K562 (cell line): ENCODE data around the gene PPARD. TPM values are rescaled to one million over a fixed set of nuclear protein-coding genes. Genes with fewer than 3 reads are reported as not detected.

Experiments
- ATAC-seq: fragments of 200-7000 bp; cut with Tn5 transposase; 3 replicates; pipeline ENCODE4 v1.9.1; 2020; ENCODE audit warnings: moderate library complexity
- BruUV-seq: library from RNA; stranded (reverse); fragments of 400-500 nt; replicated peaks from 2 replicates; lab custom pipeline; 2021; lab: Mats Ljungman, UMichigan
- CTCF ChIA-PET: fragments of 300-600 bp; formaldehyde crosslinking; extraction: SDS; loops from one replicate; lab custom pipeline; 2021; ENCODE audit warnings: low intra/inter-chr PET ratio; lab: Yijun Ruan, JAX
- POLR2A ChIA-PET: fragments of 300-600, 350-650 bp; sonication (Branson Sonifier 250); formaldehyde crosslinking; extraction: SDS; loops from one replicate; lab custom pipeline; 2021; ENCODE audit warnings: antibody characterized with exemption, inconsistent platforms; lab: Yijun Ruan, JAX
- DNase-seq, 4 experiments: peaks; one replicate each; pipeline versions ENCODE4 v3.0.0 to v3.0.0-alpha.2; 2011 to 2018; ENCODE audit warnings: low spot score in 3 of 4, mixed read lengths in 3 of 4; ENCODE audit errors: extremely low read depth in 1 of 4
- FAIRE-seq: peaks from 2 replicates; lab custom pipeline; 2011; peaks lifted over from hg19 to GRCh38; lab: Jason Lieb, UNC
- H2AFZ ChIP-seq: 2 replicates; pipeline ENCODE4 v1.6.0; 2011; ENCODE audit warnings: low read depth, low read length, control low read depth, inconsistent platforms
- H3K27ac ChIP-seq: fragments of 200-600 bp; 3 replicates; pipeline ENCODE4 v1.8.0; 2011; ENCODE audit warnings: low read depth, mild to moderate bottlenecking, control low read depth, inconsistent platforms, low read length, moderate library complexity, mixed read lengths; ENCODE audit errors: extremely low read depth
- H3K27me3 ChIP-seq, 2 experiments: fragments of 300-600 bp in 1 of 2; 2 replicates in 1 of 2; 3 replicates in 1 of 2; pipeline versions ENCODE4 v1.6.0 to v1.8.0; 2011; ENCODE audit warnings: inconsistent platforms in 2 of 2, low read length in 2 of 2, mild to moderate bottlenecking in 1 of 2, mixed read lengths in 1 of 2, moderate library complexity in 1 of 2; ENCODE audit not compliant: control insufficient read depth in 2 of 2, insufficient read depth in 2 of 2
- H3K36me3 ChIP-seq: fragments of 300-600 bp; 3 replicates; pipeline ENCODE4 v1.8.0; 2011; ENCODE audit warnings: mild to moderate bottlenecking, low read length, inconsistent platforms; ENCODE audit not compliant: control insufficient read depth, insufficient read depth
- H3K4me1 ChIP-seq, 2 experiments: fragments of 200-600 bp in 1 of 2; replicated peaks in 1 of 2; 2 replicates in 1 of 2; 3 replicates in 1 of 2; pipeline versions ENCODE4 v1.5.1 to v1.8.0; 2011; ENCODE audit warnings: inconsistent platforms in 2 of 2, low read length in 2 of 2, mild to moderate bottlenecking in 1 of 2, mixed read lengths in 1 of 2, moderate library complexity in 1 of 2; ENCODE audit not compliant: control insufficient read depth in 2 of 2, insufficient read depth in 2 of 2
- H3K4me2 ChIP-seq: 2 replicates; pipeline ENCODE4 v1.6.1; 2011; ENCODE audit warnings: low read length, control low read depth, inconsistent platforms, mixed read lengths; ENCODE audit not compliant: insufficient read depth
- H3K4me3 ChIP-seq: fragments of 200-600 bp; sonication (generic), shearing (Covaris generic); 2 replicates; pipeline ENCODE4 v1.5.1; 2016; ENCODE audit warnings: control low read depth, inconsistent platforms
- H3K79me2 ChIP-seq: fragments of 200-600 bp; 3 replicates; pipeline ENCODE4 v1.8.0; 2011; ENCODE audit warnings: low read length, inconsistent platforms; ENCODE audit not compliant: control insufficient read depth, insufficient read depth
- H3K9ac ChIP-seq, 2 experiments: 2 replicates each; pipeline versions ENCODE4 v1.6.0 to v1.6.1; 2011; ENCODE audit warnings: low read depth in 2 of 2, low read length in 2 of 2, control low read depth in 1 of 2, inconsistent platforms in 1 of 2, mild to moderate bottlenecking in 1 of 2, mixed read lengths in 1 of 2; ENCODE audit not compliant: insufficient read depth in 1 of 2
- H3K9me1 ChIP-seq: one replicate; pipeline ENCODE4 v1.6.0; 2011; ENCODE audit warnings: inconsistent platforms, mild to moderate bottlenecking, low read length, moderate library complexity; ENCODE audit not compliant: control insufficient read depth, insufficient read depth
- H3K9me3 ChIP-seq: replicated peaks from 2 replicates; pipeline ENCODE4 v1.5.1; 2011; ENCODE audit warnings: low read depth, low read length, inconsistent platforms; ENCODE audit not compliant: control insufficient read depth, insufficient read depth
- H4K20me1 ChIP-seq: replicated peaks from 2 replicates; pipeline ENCODE4 v1.6.1; 2011; ENCODE audit warnings: low read length, inconsistent platforms, mixed read lengths; ENCODE audit not compliant: control insufficient read depth, insufficient read depth
- CHCHD3 ChIP-seq: fragments of 250-450 bp; sonication (Bioruptor Pico); IDR thresholded peaks from 2 replicates; pipeline ENCODE4 v2.1.2; 2022; ENCODE audit warnings: mild to moderate bottlenecking
- CREB3L1 ChIP-seq: fragments of 450-650 bp; IDR thresholded peaks from 2 replicates; pipeline ENCODE4 v1.6.1; 2014; ENCODE audit warnings: low read depth, mild to moderate bottlenecking, moderate library complexity, borderline replicate concordance
- CXXC5 ChIP-seq: fragments of 250-450 bp; sonication (Bioruptor Pico); IDR thresholded peaks from 2 replicates; pipeline ENCODE4 v1.8.0; 2022; ENCODE audit warnings: inconsistent platforms, mild to moderate bottlenecking, moderate library complexity
- MECOM ChIP-seq: fragments of 250-450 bp; sonication (Bioruptor Pico); IDR thresholded peaks from 2 replicates; pipeline ENCODE4 v1.8.0; 2022; ENCODE audit warnings: inconsistent platforms
- POLR2AphosphoS2 ChIP-seq: IDR thresholded peaks from 2 replicates; pipeline ENCODE4 v1.6.1; 2012; ENCODE audit warnings: low read length, improper control_type of control experiment
- RFX1 ChIP-seq: fragments of 450-650 bp; IDR thresholded peaks from 2 replicates; pipeline ENCODE4 v1.6.1; 2016; ENCODE audit warnings: mild to moderate bottlenecking, moderate library complexity
- SIRT6 ChIP-seq: IDR thresholded peaks from one replicate; pipeline ENCODE4 v1.6.1; 2012; ENCODE audit warnings: low read depth, mild to moderate bottlenecking, control low read depth, inconsistent platforms, low read length, moderate library complexity
- TBL1XR1 ChIP-seq, 2 experiments: IDR thresholded peaks; 2 replicates each; pipeline ENCODE4 v1.6.1; 2012; ENCODE audit warnings: improper control_type of control experiment in 2 of 2, low read length in 2 of 2, mild to moderate bottlenecking in 1 of 2
- TSC22D4 ChIP-seq: fragments of 450-650 bp; IDR thresholded peaks from 2 replicates; pipeline ENCODE4 v1.6.1; 2016; ENCODE audit warnings: missing genetic modification characterization, missing biosample characterization, control low read depth
- in situ Hi-C: fragments of 300-500 bp; cut with MboI; formaldehyde crosslinking; loops from 4 replicates; pipeline ENCODE4 v1.15.0; 2018; ENCODE audit warnings: inconsistent platforms, mixed read lengths
- intact Hi-C: fragments of 100-400 bp; cut with micrococcal nuclease; formaldehyde crosslinking; loops from 2 replicates; pipeline ENCODE4 v1.14.2; 2022
- polyA plus RNA-seq, 8 experiments: library from polyadenylated mRNA; depleted of rRNA in 4 of 8; stranded (reverse) in 5 of 8; unstranded in 3 of 8; fragments of >200 nt; fragmentation: Nextera tagmentation in 2 of 8; fragmentation: Illumina TruSeq in 1 of 8; extraction: Ambion mirVana in 2 of 8; extraction: Trizol in 1 of 8; gene quantifications; 2 replicates each; pipeline versions ENCODE4 v1.2.1 to v1.2.3, GENCODE V29; 2011 to 2014; ENCODE audit warnings: inconsistent platforms in 1 of 8, missing spikeins in 1 of 8
- total RNA-seq, 7 experiments: library from RNA; depleted of rRNA in 6 of 7; stranded (reverse); fragments of >200 nt in 6 of 7; fragmentation: Illumina TruSeq in 2 of 7; extraction: Trizol in 2 of 7; gene quantifications; 2 replicates each; pipeline versions ENCODE4 v1.2.1 to v1.2.3, GENCODE V29; 2011 to 2021; ENCODE audit warnings: low replicate concordance in 1 of 7
- TF ChIP-seq, protein P1 (sequence below): sonication (generic); IDR thresholded peaks from 2 replicates; pipeline ENCODE4 v1.6.1; 2016
- TF ChIP-seq, protein P2 (sequence below): fragments of 200-400 bp; formaldehyde crosslinking; IDR thresholded peaks from 2 replicates; pipeline ENCODE4 v1.6.1; 2017; ENCODE audit warnings: mild to moderate bottlenecking, low read depth, low read length, moderate library complexity

PPARD gene
- total and polyA plus RNA-seq, 9 of the 15 experiments (the other 6 are each of a cell fraction or from before 2014, with no cell fraction given), result 0.14 to 13.2 (median 3.8) TPM

GRCh38 chr6:35473850-35474130 lies 131.4 kb downstream of the PPARD start:
- BruUV-seq, result no TSS peak
- H3K27me3 ChIP-seq, result no peaks in the 10 kb centered on the region
- H3K79me2 ChIP-seq, result peaks cover 37% of the 10 kb centered on the region
- H3K36me3 ChIP-seq, result peaks cover 51% of the 10 kb centered on the region
- POLR2A ChIA-PET, result interaction anchor here (0.6 to 7.6 kb wide), 8 partner anchors 10 to 263 kb away, joined by 3 to 167 read pairs (median 4); partner anchors contain the start of genes ARMC12 and TEAD3
- H3K9ac ChIP-seq, result no peak overlapping the region
- TF ChIP-seq POLR2AphosphoS2 (peak; percentile 42; the same call in 1 of the 2 replicates), CXXC5 (CRISPR knock-in tag) (no peak), SIRT6 (peak; percentile 58), CREB3L1 (no peak), TBL1XR1 (IDR thresholded peaks at IDR 0.05; ENCODE audit: low read length in 2 of 2) (no peak), MECOM (CRISPR knock-in tag) (no peak), TSC22D4 (tag) (no peak), RFX1 (no peak), CHCHD3 (CRISPR knock-in tag) (no peak)
- TF ChIP-seq, protein P1, sequence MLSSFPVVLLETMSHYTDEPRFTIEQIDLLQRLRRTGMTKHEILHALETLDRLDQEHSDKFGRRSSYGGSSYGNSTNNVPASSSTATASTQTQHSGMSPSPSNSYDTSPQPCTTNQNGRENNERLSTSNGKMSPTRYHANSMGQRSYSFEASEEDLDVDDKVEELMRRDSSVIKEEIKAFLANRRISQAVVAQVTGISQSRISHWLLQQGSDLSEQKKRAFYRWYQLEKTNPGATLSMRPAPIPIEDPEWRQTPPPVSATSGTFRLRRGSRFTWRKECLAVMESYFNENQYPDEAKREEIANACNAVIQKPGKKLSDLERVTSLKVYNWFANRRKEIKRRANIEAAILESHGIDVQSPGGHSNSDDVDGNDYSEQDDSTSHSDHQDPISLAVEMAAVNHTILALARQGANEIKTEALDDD, result no peak
- TF ChIP-seq, protein P2, sequence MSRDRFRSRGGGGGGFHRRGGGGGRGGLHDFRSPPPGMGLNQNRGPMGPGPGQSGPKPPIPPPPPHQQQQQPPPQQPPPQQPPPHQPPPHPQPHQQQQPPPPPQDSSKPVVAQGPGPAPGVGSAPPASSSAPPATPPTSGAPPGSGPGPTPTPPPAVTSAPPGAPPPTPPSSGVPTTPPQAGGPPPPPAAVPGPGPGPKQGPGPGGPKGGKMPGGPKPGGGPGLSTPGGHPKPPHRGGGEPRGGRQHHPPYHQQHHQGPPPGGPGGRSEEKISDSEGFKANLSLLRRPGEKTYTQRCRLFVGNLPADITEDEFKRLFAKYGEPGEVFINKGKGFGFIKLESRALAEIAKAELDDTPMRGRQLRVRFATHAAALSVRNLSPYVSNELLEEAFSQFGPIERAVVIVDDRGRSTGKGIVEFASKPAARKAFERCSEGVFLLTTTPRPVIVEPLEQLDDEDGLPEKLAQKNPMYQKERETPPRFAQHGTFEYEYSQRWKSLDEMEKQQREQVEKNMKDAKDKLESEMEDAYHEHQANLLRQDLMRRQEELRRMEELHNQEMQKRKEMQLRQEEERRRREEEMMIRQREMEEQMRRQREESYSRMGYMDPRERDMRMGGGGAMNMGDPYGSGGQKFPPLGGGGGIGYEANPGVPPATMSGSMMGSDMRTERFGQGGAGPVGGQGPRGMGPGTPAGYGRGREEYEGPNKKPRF, result no peak
- in situ Hi-C loops, result no loop called here
- intact Hi-C loops, result no loop called here
- CTCF ChIA-PET, result no interaction called here
- no peak overlapping the region for H3K27ac ChIP-seq
- H3K9me1 ChIP-seq, result no peaks in the 10 kb centered on the region
- peak in 1 of 4 experiments; percentile 41 for DNase-seq
- peaks cover 37% of the 10 kb centered on the region for H4K20me1 ChIP-seq
- no peak overlapping the region for H2AFZ ChIP-seq
- ATAC-seq, result no peak; the same call in 2 of the 3 replicates
- H3K4me3 ChIP-seq, result no peak overlapping the region
- FAIRE-seq, result no peak
- H3K4me2 ChIP-seq, result no peak overlapping the region
- 0 out of 2 replicates have a peak, but pooled peaks cover 1% of the 10 kb centered on the region for H3K9me3 ChIP-seq
- H3K4me1 ChIP-seq, result peaks cover 20 to 28% of the 10 kb centered on the region in 2 experiments; a peak in 4 of 5 replicates
